NCI-H2081 treated with DMSO at 0.1 percent for 48 hours (cell line): ENCODE measurements around the gene WDR91.
"Not testable (repeated sequence)": the region's sequence is repeated elsewhere in the genome, so short reads cannot be mapped to it uniquely, and the experiment has no call there.

Experiments used
- DNase-seq: peaks from one replicate; lab custom pipeline; 2025; lab: John Stamatoyannopoulos, UW

The WDR91 gene

GRCh38 chr7:135233570-135233969 is 22.2 kb upstream of the WDR91 start, which contains the start of gene STRA8:
TSS of gene STRA8 (plus strand) at chr7:135233838. CDS start at chr7:135240525, 6,687 bp downstream.
- DNase-seq: no peak

GRCh38 chr7:135232720-135233119 is 21.4 kb upstream of the WDR91 start:
- DNase-seq: no peak

- DNase-seq: no peak
These were observed 20.8 kb upstream of the WDR91 start for GRCh38 chr7:135232087-135232486.

GRCh38 chr7:135231686-135232085 is 20.4 kb upstream of the WDR91 start:
- no peak for DNase-seq

- no peak for DNase-seq
These were observed 12.7 kb upstream of the WDR91 start for GRCh38 chr7:135224027-135224426.

GRCh38 chr7:135217645-135218509 is 6.6 kb upstream of the WDR91 start:
- no peak for DNase-seq

GRCh38 chr7:135215698-135216097 is 4.4 kb upstream of the WDR91 start:
- DNase-seq: no peak

- DNase-seq: no peak
These were observed 3.9 kb upstream of the WDR91 start for GRCh38 chr7:135215180-135215579.

- no peak for DNase-seq
These were observed 2.5 kb upstream of the WDR91 start for GRCh38 chr7:135213831-135214230.

GRCh38 chr7:135211946-135212685 is 790 bp upstream of the WDR91 start:
- DNase-seq: not testable (repeated sequence)

- no peak for DNase-seq
These were observed 493 bp downstream of the WDR91 start for GRCh38 chr7:135210888-135211178.

GRCh38 chr7:135209225-135209834 is 2.0 kb downstream of the WDR91 start:
- DNase-seq: no peak

- DNase-seq: no peak
These were observed 3.1 kb downstream of the WDR91 start for GRCh38 chr7:135208102-135208793.

- no peak for DNase-seq
These were observed 3.8 kb downstream of the WDR91 start for GRCh38 chr7:135207406-135208101.

- no peak for DNase-seq
These were observed 4.4 kb downstream of the WDR91 start for GRCh38 chr7:135206941-135207391.

GRCh38 chr7:135205850-135206249 is 5.5 kb downstream of the WDR91 start:
- no peak for DNase-seq

GRCh38 chr7:135204876-135205275 is 6.5 kb downstream of the WDR91 start:
- DNase-seq: no peak

GRCh38 chr7:135204341-135204749 is 7.0 kb downstream of the WDR91 start:
- no peak for DNase-seq

- DNase-seq: no peak
These were observed 10.0 kb downstream of the WDR91 start for GRCh38 chr7:135201350-135201749.

GRCh38 chr7:135200821-135201331 is 10.4 kb downstream of the WDR91 start:
- DNase-seq: no peak

GRCh38 chr7:135199439-135199838 is 11.9 kb downstream of the WDR91 start:
- DNase-seq: no peak
